Measurements from ENCODE around the gene OR56A1.

The OR56A1 gene

GRCh38 chr11:5989203-5989602 lies 41.4 kb downstream of the OR56A1 start:
- DNase-seq (ENCODE audit: low read depth), result no peak

GRCh38 chr11:5986885-5987284 lies 43.7 kb downstream of the OR56A1 start, which contains the start of gene OR52L1:
Gene OR52L1 (minus strand): TSS chr11:5986985. CDS start chr11:5986930, 55 bp downstream.
- DNase-seq (ENCODE audit: low read depth), result no peak

- DNase-seq (ENCODE audit: low read depth), result no peak
These were observed 47.1 kb downstream of the OR56A1 start for GRCh38 chr11:5983443-5983842.

- no peak for DNase-seq (ENCODE audit: low read depth)
These were observed 57.0 kb downstream of the OR56A1 start for GRCh38 chr11:5973530-5973929.

Measured in stromal cell of bone marrow (primary cell).